OCI-LY7 (cell line): Measurements from ENCODE around the gene POLR2I. TPM values are rescaled to one million over a fixed set of nuclear protein-coding genes. Genes with fewer than 3 reads are reported as not detected.

Source experiments
- BruUV-seq: library from RNA; stranded (reverse); fragments of 400-500 nt; replicated peaks from 2 replicates; lab custom pipeline; 2021; lab: Mats Ljungman, UMichigan
- CTCF ChIA-PET: fragments of 300-600 bp; sonication (Branson Sonifier 250); formaldehyde crosslinking; loops from one replicate; lab custom pipeline; 2022; ENCODE audit warnings: antibody characterized with exemption; ENCODE audit not compliant: unreplicated experiment; lab: Charles Lee
- POLR2A ChIA-PET: fragments of 300-600 bp; sonication (Branson Sonifier 250); formaldehyde crosslinking; loops from one replicate; lab custom pipeline; 2022; ENCODE audit warnings: antibody characterized with exemption; lab: Charles Lee
- DNase-seq: peaks from one replicate; pipeline ENCODE4 v3.0.0-alpha.2; 2015; ENCODE audit warnings: low spot score
- H2AFZ ChIP-seq: fragments of 200-600 bp; sonication (generic), shearing (Covaris generic); 2 replicates; pipeline ENCODE4 v1.6.1; 2014; ENCODE audit warnings: mild to moderate bottlenecking, antibody characterized with exemption, low read length, moderate library complexity
- H3K27ac ChIP-seq: fragments of 200-600 bp; sonication (generic); 2 replicates; pipeline ENCODE4 v1.5.1; 2014; ENCODE audit warnings: mixed run types, low read depth, mild to moderate bottlenecking, moderate library complexity, low read length, inconsistent platforms; ENCODE audit not compliant: poor library complexity, severe bottlenecking
- H3K36me3 ChIP-seq: fragments of 200-600 bp; sonication (generic); 2 replicates; pipeline ENCODE4 v1.6.1; 2014; ENCODE audit warnings: mild to moderate bottlenecking, antibody characterized with exemption, low read length, moderate library complexity, mixed read lengths; ENCODE audit not compliant: insufficient read depth
- H3K4me1 ChIP-seq: fragments of 200-600 bp; sonication (generic); 2 replicates; pipeline ENCODE4 v1.5.1; 2014; ENCODE audit warnings: mild to moderate bottlenecking, low read length; ENCODE audit not compliant: insufficient read depth, poor library complexity, severe bottlenecking
- H3K4me2 ChIP-seq: fragments of 200-600 bp; sonication (generic); 2 replicates; pipeline ENCODE4 v1.6.1; 2014; ENCODE audit warnings: mild to moderate bottlenecking, low read length
- H3K4me3 ChIP-seq: fragments of 200-600 bp; sonication (generic); 2 replicates; pipeline ENCODE4 v1.5.1; 2014; ENCODE audit warnings: mild to moderate bottlenecking, low read depth, low read length; ENCODE audit not compliant: poor library complexity, severe bottlenecking
- H3K79me2 ChIP-seq: fragments of 200-600 bp; sonication (generic); 2 replicates; pipeline ENCODE4 v1.6.1; 2016; ENCODE audit warnings: low read depth, mild to moderate bottlenecking, low read length, moderate library complexity, mixed read lengths; ENCODE audit not compliant: insufficient read depth
- H3K9me2 ChIP-seq: fragments of 200-600 bp; sonication (generic); 2 replicates; pipeline ENCODE4 v1.6.1; 2016; ENCODE audit warnings: mild to moderate bottlenecking, low read length, mixed read lengths; ENCODE audit not compliant: insufficient read depth
- H3K9me3 ChIP-seq: fragments of 200-600 bp; sonication (generic); 2 replicates; pipeline ENCODE4 v1.6.1; 2014; ENCODE audit warnings: mild to moderate bottlenecking, mixed run types, low read length, mixed read lengths
- H4K20me1 ChIP-seq: fragments of 200-600 bp; sonication (generic); 2 replicates; pipeline ENCODE4 v1.6.1; 2014; ENCODE audit warnings: mild to moderate bottlenecking, antibody characterized with exemption, low read length, moderate library complexity, mixed read lengths; ENCODE audit not compliant: insufficient read depth
- EZH2phosphoT487 ChIP-seq: fragments of 200-600 bp; sonication (generic); IDR thresholded peaks from 2 replicates; pipeline ENCODE4 v1.6.1; 2018; ENCODE audit warnings: low read depth, borderline replicate concordance, mild to moderate bottlenecking, mixed run types, antibody characterized with exemption, low read length, moderate library complexity, mixed read lengths
- intact Hi-C: fragments of 100-400 bp; cut with micrococcal nuclease; formaldehyde crosslinking; loops from one replicate; pipeline ENCODE4 v1.10.0; 2022; ENCODE audit not compliant: unreplicated experiment
- total RNA-seq, 2 experiments: library from RNA; depleted of rRNA in 1 of 2; stranded (reverse); fragments of >200 nt in 1 of 2; shearing (Covaris generic) in 1 of 2; gene quantifications; 2 replicates each; pipeline ENCODE4 v1.2.3, GENCODE V29; 2014 to 2022
- TF ChIP-seq, protein P1 (sequence below): fragments of 200-600 bp; sonication (generic); conservative IDR thresholded peaks from 2 replicates; pipeline ENCODE4 v1.5.1; 2014; ENCODE audit warnings: mild to moderate bottlenecking, antibody characterized with exemption, low read length, moderate library complexity, mixed read lengths

The POLR2I gene
- total RNA-seq, 2 experiments from 2014 or later: 78.6 to 151 TPM

GRCh38 chr19:36106441-36106840, 8.2 kb downstream of the POLR2I start:
- ChIA-PET CTCF (no interaction called here), POLR2A (no interaction called here)
- peaks cover 10% of the 10 kb centered on the region for H3K4me1 ChIP-seq
- TF ChIP-seq EZH2phosphoT487: no peak
- TF ChIP-seq, protein P1, sequence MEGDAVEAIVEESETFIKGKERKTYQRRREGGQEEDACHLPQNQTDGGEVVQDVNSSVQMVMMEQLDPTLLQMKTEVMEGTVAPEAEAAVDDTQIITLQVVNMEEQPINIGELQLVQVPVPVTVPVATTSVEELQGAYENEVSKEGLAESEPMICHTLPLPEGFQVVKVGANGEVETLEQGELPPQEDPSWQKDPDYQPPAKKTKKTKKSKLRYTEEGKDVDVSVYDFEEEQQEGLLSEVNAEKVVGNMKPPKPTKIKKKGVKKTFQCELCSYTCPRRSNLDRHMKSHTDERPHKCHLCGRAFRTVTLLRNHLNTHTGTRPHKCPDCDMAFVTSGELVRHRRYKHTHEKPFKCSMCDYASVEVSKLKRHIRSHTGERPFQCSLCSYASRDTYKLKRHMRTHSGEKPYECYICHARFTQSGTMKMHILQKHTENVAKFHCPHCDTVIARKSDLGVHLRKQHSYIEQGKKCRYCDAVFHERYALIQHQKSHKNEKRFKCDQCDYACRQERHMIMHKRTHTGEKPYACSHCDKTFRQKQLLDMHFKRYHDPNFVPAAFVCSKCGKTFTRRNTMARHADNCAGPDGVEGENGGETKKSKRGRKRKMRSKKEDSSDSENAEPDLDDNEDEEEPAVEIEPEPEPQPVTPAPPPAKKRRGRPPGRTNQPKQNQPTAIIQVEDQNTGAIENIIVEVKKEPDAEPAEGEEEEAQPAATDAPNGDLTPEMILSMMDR: no peak
- H3K9me3 ChIP-seq: no peaks in the 10 kb centered on the region
- H4K20me1 ChIP-seq: no peaks in the 10 kb centered on the region
- no peak overlapping the region for H3K4me3 ChIP-seq
- no peak overlapping the region for H2AFZ ChIP-seq
- no peak overlapping the region for H3K27ac ChIP-seq
- no peaks in the 10 kb centered on the region for H3K79me2 ChIP-seq
- DNase-seq: no peak
- intact Hi-C loops: no loop called here
- H3K4me2 ChIP-seq: no peak overlapping the region
- no TSS peak for BruUV-seq
- H3K9me2 ChIP-seq: no peaks in the 10 kb centered on the region
- H3K36me3 ChIP-seq: peaks cover 69% of the 10 kb centered on the region

DNA sequence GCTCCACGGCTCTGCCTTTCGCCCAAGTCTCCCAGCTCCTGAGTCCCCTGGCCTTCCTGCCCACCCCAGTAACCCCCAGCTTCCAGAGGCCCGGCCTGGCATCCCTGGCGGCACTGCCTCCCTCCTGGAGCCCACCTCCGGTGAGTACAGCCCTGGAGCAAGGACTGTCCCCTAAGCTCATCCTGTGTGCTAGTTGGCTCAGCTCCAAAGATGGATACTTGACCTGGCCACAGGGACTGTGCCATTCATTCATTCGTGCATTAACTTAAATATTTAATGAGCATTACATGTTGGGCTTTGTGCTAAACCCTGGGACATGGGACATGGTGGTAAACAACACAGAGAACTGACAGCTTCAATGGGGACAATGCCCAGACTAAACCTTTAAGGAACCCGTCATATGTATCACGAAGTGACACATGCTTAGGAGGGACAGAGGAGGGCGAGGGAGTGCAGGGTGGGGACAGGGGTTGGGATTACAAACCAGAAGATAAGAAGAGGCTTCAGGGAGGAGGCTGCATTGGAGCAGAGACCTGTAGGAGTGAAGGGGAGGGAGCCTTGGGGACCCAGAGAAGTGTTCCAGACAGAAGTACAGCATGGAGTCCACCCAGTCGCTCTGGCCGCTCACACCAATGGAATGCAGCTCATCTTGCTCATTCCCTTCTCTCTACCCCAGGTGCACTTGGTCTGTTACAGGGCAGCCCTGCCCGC, 10.7 kb downstream of the POLR2I start:
- H3K4me2 ChIP-seq: no peak overlapping the region
- CTCF ChIA-PET: no interaction called here

More for the DNA sequence above, 10.7 kb downstream of the POLR2I start:
- POLR2A ChIA-PET: no interaction called here
- BruUV-seq: no TSS peak
- intact Hi-C loops: no loop called here
- Histone ChIP-seq H3K36me3 (peaks cover 92% of the 10 kb centered on the region), H3K9me3 (no peaks in the 10 kb centered on the region), H2AFZ (no peak overlapping the region), H4K20me1 (no peaks in the 10 kb centered on the region), H3K4me1 (no peaks in the 10 kb centered on the region), H3K27ac (no peak overlapping the region), H3K9me2 (no peaks in the 10 kb centered on the region), H3K79me2 (no peaks in the 10 kb centered on the region), H3K4me3 (no peak overlapping the region)
- DNase-seq: no peak
- TF ChIP-seq EZH2phosphoT487: no peak
- TF ChIP-seq, protein P1: no peak
